HG03159 (cell line): ENCODE results near the gene STK32C.
"Not testable (repeated sequence)": the region's sequence is repeated elsewhere in the genome, so short reads cannot be mapped to it uniquely, and the experiment has no call there.

Experiments used
- ATAC-seq: cut with Tn5 transposase; IDR thresholded peaks from one replicate; pipeline ENCODE4 v1.9.1; 2021; ENCODE audit warnings: mild to moderate bottlenecking, moderate library complexity; ENCODE audit not compliant: unreplicated experiment

Gene STK32C

DNA sequence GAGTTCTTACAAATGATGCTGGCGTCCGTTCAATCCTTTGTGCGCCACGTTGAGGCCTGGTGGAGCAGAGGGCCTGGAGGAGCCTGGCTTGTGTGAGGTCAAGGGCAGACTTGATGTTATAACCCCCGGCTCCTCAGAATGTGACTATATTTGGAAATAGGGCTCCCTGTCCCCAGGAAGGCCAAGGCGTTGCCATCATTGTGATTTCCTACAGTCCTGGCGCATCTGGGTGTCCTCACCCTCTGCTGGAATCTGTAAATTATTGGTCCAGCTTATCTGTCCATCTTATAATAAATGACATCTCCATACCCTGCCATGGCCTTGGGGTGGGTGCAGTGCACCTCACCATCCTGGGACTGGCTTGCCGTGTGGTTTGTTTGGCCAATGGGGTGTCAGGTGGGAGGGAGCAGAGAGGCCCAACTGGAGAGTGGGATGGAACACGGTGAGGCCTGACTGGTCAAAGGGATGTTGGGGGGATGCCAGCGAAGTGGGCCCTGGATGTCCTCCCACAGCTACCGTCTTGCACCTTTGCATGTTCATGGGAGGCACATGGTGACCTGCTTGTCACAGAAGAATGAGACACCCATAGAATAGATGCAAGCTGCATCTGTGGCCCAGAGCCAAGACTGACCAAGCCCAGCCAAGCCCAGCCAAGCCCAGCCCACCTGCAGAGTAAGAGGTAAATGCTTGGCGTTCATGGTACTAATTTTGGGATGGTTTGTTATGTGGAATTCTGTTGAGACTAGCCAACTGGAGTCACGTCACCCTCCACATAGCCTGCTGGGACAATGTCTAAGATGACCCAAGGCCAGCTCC lies 13.1 kb upstream of the STK32C start:
- peak; percentile 9 for ATAC-seq

DNA sequence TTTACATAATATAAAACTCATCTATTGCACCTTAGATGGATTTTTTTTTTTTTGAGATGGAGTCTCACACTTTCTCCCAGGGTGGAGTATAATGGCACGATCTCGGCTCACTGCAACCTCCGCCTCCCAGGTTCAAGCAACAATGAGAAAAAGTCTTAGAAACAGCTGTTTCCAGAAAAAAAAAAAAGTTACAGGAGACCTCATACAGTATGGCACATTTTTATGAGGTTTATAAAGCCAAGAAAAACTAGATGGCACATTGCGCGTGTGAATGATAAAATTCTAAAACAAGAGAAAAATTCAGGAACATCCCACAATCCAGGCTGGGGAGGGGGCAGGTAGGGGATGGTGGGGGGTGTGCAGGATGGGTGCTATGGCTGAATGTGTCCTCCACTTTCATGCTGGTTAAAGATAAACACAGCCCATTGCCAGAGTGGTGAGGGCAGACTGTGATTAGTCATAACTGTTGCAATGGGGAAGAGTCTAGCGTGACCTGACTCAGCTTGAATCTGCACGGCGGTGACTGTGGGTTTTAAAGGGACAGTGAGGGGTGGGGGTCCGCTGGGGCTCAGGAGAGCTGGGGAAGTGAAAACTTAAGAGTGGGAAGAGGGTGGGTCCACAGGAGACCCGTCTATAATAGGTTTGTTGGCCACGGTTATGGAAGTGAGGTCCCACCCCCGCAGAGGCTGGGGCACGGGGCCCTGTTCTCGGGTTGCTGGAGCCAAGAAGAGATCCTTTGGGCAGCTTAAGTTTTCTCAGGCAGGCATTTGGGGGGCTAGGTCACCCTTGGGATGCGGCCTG lies 12.3 kb upstream of the STK32C start:
- ATAC-seq: peak; percentile 99

DNA sequence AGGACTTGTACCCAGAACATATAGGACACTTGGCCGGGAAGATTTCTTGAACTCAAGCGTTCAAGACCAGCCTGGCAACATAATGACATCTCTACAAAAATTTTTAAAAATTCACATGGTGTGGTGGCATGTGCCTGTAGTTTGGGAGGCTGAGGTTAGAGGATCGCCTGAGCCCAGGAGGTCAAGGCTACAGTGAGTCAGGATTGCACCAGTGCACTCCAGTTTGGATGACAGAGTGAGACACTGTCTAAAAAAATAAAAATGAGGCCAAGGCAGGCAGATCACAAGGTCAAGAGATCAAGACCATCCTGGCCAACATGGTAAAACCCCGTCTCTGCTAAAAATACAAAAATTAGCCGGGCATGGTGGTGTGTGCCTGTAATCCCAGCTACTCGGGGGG lies 9.7 kb upstream of the STK32C start:
- ATAC-seq: not testable (repeated sequence)

DNA sequence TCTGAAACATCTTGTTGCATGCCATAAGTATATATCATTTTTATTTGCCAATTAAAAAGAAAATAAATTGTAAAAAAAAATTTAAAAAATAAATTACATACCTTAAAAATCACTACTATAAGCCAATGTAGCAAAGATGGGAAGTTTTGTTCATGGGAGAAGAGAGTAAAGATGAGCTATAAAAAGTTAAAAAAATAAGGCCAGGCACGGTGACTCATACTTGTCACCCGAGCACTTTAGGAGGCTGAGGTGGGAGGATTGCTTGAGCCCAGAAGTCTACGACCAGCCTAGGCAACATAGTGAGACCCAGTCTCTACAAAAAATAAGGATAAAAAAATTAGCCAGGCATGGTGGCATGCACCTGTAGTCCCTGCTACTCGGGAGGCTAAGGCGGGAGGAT lies 8.4 kb upstream of the STK32C start:
- ATAC-seq: no peak

DNA sequence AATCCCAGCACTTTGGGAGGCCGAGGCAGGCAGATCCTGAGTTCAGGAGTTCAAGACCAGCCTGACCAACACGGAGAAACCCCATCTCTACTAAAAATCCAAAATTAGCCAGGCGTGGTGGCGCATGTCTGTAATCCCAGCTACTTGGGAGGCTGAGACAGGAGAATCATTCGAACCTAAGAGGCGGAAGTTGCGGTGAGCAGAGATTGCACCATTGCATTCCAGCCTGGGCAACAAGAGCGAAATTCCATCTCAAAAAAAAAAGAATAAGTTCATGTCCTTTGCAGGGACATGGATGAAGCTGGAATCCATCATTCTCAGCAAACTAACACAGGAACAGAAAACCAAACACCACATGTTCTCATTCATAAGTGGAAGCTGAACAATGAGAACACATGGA lies 7.1 kb upstream of the STK32C start:
- ATAC-seq: not testable (repeated sequence)

DNA sequence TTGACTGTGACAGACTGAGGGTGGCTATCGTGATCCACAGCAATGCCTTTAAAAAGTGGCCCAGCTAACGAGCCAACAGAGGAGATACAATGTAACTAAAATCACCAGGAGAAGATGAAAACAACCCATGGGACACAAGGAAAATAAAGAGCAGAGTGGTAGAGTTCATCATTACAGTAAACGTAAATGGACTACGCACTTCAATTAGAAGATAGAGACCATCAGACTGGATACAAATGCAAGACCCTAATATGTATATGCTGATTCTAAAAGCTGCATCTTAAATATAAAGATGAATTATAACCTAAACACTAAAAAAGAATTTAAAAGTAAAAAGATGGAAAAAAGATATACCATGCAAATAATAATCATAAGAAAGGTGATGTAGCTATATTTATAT lies 6.6 kb upstream of the STK32C start:
- ATAC-seq: no peak

DNA sequence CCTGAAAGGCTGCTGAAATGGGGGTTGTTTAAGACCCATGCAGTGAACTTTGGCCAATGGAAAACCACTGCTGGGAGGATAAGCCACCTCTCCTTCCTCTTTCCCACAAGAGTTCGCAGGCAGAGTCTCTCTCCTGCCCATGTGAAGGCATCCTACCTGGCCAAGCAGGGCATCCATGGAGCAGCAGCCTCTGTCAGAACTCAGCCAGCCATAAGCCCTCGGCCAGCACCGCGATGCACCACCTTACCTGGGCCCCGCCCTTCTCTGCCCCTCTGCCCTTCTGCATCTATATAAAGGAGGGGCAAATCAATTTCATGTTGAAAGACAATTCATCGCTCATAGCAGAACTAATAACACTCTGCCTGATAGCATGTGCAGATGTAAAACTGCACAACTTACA lies 6.1 kb upstream of the STK32C start:
- no peak for ATAC-seq

DNA sequence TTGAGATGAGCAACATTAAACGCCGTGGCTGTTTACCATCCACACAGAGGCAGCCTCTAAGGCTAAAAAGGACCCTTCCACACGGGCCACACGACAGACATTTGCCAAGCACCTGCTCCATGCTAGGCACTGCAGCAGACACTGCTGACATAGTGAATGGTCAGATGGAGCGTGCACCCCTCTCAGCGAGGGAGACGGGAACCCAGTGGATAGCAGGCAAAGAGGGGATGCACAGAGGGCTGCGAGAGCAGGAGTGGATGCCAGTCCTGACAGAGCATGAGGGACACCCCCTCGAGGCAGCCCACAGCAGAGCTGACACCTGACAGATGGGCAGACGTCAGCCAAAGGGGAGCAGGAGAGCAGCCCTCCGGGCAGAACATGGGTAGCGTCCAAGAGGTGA lies 5.6 kb upstream of the STK32C start:
- ATAC-seq: no peak

DNA sequence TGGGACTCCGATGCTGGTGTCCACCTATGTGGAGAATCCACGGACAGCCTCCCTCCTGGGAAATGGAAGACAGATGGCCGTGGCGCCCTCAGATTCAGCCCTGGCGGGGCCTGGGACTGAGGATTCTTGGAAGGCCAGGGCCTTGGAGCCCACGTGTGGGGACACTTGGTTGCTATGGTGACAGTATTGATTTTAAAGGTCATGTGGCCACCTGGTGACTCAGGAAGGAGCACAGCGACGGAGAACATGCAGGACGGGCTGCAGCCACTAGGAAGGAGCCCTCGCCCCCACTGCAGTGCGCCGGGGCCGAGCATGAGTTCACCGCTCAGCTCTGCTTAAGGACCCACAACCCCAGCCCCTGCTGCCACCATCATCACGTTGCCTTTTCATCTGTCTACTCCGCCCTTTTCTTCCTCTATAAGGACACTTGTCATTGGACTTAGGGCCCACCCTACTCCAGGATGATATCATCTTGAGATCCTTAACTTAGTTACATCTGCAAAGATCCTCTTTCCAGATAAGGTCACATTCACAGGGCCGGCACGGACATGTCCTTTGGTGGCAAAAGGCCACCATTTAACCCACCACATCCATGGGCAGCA lies 3.7 kb upstream of the STK32C start:
- ATAC-seq: no peak

DNA sequence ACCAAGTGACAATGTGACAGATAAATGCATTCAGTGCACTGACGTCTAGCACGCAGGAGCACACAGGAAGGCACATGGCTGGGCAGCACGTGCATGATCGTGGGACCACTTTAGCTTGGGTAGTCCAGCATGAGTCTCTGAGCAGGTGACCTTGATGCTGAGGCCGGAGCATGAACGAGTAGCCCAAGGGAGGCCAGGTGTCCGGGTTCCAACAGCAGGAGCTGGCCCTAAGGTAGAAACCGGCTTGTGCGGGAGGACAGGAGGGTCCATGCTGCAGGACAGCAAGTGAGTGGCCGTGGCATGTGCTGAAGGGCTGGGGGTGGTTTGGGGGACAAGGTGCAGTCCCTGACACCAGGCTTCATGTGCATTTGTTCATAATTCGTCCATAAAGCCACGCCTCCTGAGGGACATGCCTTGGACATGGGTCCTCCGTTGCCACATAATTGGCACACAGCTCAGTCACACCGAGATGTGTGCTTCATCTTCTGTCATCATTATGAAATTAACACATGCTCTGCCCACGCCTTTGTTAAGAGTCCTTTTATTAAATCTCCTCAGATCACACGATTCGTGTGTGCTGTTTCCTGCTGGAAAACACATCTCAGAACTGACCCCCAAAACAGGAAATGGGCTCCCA lies 3.1 kb upstream of the STK32C start:
- no peak for ATAC-seq

DNA sequence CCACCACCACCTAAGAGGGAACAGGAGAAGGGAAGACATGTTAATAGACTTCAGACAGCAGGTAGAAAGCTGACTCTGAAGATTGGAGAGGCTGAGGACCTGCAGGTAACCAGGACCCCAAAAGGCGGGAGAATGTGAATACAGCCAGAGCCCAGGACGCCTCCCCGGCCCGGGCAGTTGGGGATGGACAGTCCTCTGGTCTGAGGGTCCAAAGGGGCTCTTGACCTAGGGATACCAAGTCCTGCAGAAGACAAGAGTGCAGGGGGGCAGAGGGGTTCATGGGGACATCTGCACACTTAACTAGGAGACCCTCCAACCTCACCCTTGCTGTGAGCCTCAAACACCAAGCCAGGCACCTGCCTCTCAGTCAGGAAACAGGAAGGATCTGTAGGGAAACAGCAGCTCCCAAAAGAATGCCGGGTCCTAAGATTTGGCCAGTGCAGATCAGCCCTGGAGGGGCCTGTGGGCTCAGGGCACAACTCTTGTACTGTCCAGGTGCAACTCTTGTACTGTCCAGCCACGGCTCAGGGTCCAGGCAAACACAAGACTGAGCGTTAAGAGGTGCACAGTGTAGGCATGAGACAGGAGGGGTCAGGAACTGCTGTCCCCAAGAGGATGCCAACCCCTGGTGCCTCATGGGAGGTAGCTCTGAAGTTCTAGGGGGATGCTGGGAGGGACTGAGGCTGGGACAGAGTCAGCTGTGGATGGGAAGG lies 2.3 kb upstream of the STK32C start:
- ATAC-seq: no peak

DNA sequence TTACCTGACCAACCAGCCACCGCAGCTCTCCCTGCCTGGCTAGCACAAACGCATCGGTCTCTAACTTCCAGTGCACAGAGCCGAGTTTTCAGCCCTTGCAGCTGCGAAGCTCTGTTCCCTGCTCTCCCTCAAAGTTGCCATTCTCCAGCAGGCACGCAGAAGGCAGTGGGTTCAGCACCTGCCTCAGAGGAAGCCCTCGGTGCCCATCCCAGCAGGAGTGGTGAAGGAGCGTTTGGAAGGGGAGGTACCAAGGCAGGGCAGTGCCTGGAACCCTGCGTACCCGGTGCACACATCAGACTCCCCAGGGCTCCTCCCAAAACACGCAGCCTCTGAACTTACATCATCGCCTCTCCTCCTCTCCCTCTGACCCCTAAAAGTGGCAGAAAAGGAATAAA lies 1.7 kb upstream of the STK32C start:
- ATAC-seq: no peak

DNA sequence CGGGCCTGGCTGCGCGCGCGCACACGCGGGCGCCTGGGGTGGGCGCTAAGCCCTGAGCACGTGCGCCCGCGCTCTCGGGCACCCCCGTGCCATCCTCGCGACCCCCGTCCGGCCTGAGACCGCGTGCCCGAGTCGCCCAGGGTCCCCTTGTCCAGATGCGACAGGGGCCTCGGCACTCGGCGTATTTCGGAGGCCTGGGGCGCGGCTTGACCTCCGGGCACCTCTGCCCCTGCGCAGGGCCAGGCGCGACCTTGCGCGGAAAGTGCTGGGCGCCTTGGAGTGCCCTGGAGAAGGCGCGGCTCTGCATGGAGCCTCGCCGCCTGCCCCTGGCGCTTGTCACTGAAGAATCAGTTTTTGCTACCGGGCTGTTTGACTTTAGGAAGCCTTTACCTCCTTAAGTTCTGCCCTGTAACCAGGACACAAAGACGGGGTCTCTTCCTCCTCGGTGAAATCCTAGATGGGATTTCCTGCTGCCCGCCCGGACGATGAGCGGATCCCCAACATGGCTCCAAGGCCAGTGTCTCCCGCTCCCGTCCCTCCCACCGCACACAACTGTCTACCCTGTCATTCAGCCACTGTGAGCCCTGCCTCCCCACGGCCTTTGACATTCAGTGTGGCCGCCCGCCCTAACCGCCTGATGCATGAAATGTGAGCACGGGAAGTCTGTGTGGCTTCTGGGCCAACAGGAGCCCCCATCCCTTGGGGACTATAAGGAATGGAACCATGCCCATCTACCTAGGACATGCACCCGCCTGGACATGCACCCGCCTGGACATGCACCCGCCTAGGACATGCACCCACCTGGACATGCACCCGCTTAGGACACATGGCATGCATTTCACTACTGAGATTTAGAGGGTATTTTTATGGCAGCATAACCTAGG lies 1.1 kb upstream of the STK32C start:
- ATAC-seq: no peak

DNA sequence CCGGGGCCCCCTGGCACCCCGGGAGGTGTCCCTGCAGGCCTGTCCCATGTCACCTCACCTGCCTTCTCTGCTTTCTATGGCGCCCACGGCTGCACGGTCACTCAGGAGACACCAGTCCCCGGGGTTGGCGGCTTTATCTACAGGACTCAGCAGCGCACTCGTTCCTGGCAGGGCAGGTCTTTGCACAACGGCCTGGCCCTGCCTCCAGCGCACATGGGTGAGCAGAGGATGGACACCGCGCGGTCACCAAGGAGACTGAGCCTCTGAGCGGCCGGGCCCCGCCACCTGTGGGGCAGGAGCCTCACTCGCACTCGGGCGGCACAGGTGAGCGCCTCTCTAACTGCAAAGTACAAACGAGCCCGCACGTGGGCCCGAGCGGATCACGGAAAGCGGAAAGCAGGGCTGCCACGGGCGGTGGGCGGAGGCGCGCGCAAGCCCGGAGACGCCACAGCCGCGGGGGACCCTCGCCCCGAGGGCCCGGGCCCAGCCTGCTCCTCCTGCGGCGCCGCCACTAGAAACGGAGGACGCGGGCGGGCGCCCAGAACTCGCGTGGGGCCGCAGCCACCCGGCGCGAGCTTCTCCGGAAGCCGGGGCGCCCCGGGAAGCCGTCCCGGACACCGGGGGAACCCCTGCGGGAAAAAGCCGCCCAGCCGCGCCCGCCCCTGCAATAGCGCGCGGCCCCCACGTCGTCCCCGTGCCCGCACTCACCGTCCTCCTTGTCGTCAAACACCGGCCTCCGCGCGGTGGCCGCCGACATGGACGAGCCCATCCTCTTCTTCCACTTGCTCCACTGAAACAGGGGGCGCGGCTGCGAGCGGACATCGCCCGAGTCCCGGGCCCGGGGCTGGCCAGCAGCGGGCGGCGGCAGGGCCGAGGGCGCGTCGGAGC lies 642 bp downstream of the STK32C start:
- peak; percentile 16 for ATAC-seq

DNA sequence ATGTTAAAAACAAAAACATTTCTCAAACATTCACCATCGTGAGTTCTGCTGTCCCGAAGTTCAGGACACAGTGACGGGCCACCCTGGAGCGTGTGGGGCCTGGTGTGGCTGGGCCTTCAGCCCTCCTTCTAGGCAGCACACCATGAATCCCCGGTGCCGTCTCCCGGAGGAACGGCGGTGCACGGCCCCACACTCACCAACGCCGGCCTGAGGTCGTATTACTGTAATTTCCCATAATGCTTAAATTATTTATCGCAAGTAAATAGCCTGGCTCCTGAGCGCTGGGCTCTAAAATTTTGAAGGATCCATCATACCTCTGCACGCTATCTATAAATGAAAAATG lies 1.4 kb downstream of the STK32C start:
- no peak for ATAC-seq

DNA sequence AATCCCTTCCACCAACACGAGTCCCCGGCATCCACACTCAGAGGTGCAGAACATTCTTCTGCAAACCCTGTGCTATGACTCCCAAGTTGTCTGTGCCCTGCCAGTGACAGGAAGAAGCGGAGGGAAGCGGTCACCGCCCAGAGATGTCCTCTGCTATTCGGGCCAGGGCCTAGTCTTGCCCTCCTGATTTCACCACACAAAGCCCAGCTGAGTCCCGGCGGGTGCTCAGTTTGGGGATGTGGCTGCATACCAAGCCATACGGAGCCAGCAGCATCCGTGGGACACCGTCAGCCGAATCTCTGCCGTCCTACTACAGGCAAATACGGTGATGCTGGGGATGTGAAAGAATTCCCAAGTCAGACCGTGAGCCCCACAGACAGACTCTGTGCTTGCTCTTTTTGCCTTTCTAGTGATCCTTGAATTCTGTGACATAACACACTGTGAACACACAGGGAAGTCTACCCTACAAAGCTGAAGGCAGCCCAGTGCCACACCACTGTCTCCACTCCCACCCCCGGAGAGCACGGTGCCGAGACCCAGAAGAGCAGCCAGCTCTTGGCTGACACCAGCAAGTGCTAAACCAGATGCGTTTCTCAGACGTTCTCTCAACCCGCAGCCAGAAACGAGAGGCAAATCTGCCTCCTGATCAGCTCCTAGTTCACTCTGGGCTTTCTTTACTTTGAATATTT lies 2.0 kb downstream of the STK32C start:
- no peak for ATAC-seq

DNA sequence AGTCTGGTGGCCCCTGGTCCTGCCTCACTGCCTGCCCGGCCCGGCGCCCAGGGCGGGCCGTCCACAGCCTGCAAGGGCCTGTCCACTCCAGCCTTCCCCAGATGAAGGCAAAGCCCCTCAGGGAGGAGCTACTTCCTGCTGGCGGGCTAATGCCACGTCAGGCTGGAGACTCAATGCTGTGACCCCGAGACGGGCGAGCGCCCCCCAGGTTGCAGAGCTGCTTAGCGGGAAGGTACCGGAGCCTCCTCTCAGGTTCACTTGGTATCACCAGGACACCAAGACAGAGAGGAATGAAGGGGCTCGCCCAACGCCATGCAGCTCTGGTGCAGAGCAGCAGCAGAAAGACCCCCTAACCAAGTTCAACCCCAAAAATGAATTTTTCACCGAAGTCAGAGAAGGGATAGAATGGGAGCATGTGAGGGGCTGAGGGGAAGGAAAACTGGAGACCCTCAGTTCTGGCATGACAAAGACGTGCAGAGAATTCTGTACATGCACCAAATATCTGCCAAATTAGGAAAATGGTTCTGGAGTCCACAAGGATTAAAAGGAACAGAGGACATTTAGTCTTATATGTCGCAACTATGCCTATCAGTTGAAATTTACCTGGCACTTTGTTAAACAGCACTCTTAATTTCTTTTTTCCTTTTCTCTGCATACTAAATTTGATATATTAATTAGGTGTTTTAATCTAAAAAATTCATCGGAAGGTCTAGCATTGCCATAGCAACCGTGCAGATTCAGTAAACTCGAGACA lies 2.8 kb downstream of the STK32C start:
- no peak for ATAC-seq
